T1000 (cell line): Measurements from ENCODE around the gene DARS1.
"Not testable (repeated sequence)": the region's sequence is repeated elsewhere in the genome, so short reads cannot be mapped to it uniquely, and the experiment has no call there.

Experiments used
- DNase-seq: peaks from one replicate; lab custom pipeline; 2025; ENCODE audit warnings: mixed read lengths; lab: John Stamatoyannopoulos, UW

Gene DARS1

DNA sequence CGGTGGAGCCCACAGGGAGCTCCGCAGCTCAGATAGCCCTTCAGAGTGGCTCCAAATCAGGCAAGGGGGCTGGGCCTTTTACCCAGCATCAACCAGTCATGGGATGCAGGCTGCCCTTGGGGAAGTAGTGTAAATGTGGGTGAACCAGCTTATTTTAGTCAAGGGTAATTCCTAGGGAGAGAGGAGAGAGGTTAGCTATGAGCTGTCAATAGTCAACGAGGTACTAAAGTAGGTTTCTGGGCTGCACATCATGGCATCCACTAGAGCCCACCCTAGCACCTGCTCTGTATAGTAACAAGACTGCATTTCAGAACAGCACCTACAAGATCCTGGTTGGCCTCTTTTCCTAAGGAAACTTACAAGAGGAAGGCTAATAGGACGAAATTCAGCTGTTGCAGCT lies 99.7 kb downstream of the DARS1 start:
- no peak for DNase-seq

GRCh38 chr2:135882415-135882814 lies 103.0 kb downstream of the DARS1 start:
- no peak for DNase-seq

DNA sequence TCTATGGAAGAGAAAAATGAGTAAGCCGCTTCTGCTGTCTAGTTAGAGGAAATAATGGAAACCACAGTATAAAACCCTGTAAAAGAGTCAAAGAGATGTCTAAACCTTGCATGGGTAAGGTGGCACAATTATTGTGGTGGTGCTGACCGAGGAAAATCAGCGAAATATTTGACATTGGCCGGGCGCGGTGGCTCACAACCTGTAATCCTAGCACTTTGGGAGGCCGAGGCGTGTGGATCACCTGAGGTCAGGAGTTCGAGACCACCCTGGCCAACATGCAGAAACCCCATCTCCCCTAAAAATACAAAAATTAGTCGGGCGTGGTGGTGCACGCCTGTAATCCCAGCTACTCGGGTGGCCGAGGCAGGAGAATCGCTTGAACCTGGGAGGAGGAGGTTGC lies 108.7 kb downstream of the DARS1 start:
- not testable (repeated sequence) for DNase-seq

DNA sequence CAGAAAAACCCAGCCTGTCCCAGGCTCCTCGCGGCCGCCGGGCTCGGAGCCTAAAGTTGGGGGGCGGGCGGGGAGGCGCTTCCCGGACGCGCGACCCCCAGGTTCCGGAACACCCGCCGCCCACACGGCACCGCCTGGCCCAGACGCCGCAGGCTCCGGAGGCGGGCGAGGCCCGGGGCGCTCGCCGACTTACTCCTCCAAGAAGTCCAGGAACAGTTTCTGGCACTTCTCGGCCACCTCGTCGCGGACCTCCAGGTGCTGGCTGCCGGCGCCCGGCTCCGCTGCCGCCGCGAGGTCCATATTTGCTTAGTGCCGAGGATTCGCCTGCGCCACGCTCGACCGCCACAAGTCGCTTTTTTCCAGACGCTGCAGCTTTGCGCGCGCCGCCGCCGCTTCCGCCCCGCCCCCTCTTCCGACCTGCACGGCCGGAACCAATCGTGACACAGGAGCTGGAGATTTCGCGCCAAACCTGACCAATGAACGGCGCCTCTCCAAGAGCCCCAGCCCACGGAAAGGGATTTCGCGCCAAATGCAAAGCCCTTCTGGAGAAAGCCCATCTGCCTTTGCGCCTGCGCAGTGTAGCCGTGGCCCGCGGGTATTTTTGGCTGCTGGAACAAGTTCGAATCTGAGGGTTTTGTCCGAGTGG lies 109.2 kb downstream of the DARS1 start, which contains the start of gene MCM6:
MCM6 (minus strand) TSS at position 378 of the 646 bp plus-strand sequence; CDS start at position 300, 78 bp downstream.
- DNase-seq, result peak; percentile 92

DNA sequence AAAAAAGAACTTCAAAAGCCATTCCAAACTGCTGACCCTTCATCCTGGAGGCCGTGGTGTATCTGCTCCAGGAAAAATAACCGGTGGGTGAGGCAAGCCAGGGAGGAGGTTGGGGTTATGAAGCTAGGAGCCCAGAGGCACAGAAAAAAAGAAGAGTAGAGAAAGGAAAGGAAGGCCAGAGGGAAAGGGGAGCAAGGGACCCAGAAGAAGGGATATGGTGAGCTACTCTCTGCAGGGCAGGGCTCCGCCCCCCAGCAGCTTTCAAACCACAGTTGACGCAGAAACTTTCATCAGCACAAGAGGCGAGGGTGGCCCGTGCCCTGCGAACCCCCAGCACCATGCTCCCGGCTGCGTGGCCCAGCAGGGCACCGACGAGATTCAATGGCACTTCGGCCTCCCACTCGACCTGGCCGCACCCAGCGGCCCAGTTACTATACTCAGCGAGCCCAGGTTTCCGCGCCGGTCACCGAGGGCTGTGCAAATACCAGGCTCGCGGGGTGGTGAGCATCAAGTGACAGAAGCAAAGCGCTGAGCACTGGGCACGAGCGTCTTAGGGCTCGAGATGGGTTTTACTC lies 109.8 kb downstream of the DARS1 start:
- DNase-seq, result peak; percentile 37

GRCh38 chr2:135874777-135875365 lies 110.6 kb downstream of the DARS1 start:
- DNase-seq, result no peak

GRCh38 chr2:135870571-135870970 lies 114.9 kb downstream of the DARS1 start:
- no peak for DNase-seq

DNA sequence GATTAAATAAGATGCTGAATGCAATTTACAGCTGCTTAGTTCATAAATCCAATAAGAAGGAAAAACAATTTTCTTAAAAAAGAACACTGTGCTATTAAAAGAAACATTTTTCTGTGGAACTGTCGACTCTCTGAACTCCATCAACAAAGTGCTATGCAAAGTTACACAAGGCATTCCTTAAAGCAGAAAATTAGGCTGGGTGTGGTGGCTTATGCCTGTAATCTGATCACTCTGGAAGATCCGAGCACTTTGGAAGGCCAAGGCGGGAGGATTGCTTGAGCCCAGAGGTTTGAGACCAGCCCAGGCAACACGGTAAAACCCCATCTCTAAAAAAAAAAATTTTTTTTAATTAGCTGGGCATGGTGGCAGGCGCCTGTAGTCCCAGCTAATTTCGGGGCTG lies 122.2 kb downstream of the DARS1 start:
- DNase-seq, result no peak

DNA sequence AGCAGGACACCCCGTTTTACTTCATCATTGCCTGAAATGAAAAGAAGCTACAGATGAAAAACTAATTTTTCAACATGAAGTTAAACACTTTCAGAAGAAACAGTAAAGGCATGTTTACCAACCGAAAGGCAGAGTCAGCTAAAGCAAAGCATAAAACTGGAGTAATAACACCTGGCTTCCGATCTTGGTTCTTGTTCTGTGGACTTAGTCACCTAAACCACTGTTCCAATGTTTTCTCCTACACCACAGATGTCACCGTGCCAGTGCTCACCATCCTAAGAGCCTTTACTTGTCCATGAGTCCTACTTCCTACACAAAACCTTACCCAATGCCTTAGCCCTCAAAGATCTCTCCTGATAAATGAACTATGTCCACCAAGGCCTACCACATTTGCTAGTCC lies 122.7 kb downstream of the DARS1 start:
- no peak for DNase-seq
